DOHH2 (cell line): ENCODE measurements around the gene NUP160.
"Not testable (repeated sequence)": the region's sequence is repeated elsewhere in the genome, so short reads cannot be mapped to it uniquely, and the experiment has no call there.

Experiments used
- CTCF ChIP-seq: fragments of 200-600 bp; sonication (generic); IDR thresholded peaks from one replicate; pipeline ENCODE4 v1.5.1; 2014; ENCODE audit warnings: antibody characterized with exemption, mild to moderate bottlenecking, low read depth, low read length; ENCODE audit not compliant: poor library complexity, severe bottlenecking
- EZH2phosphoT487 ChIP-seq: fragments of 200-600 bp; sonication (generic); IDR thresholded peaks from 2 replicates; pipeline ENCODE4 v1.6.1; 2017; ENCODE audit warnings: borderline replicate concordance, mild to moderate bottlenecking, antibody characterized with exemption, low read length, moderate library complexity, mixed read lengths

- not testable (repeated sequence) for TF ChIP-seq CTCF, EZH2phosphoT487
Measured at GRCh38 chr11:47892546-47893276, 44.6 kb upstream of the NUP160 start.
